HuH-7 (cell line): ENCODE results near the gene PKP1.
A peak's percentile ranks its signal among the peaks of the same experiment; 100 is the strongest.

ENCODE experiments used
- DNase-seq: peaks from one replicate; pipeline ENCODE4 v3.0.0; 2011; ENCODE audit warnings: low spot score

PKP1 gene

DNA sequence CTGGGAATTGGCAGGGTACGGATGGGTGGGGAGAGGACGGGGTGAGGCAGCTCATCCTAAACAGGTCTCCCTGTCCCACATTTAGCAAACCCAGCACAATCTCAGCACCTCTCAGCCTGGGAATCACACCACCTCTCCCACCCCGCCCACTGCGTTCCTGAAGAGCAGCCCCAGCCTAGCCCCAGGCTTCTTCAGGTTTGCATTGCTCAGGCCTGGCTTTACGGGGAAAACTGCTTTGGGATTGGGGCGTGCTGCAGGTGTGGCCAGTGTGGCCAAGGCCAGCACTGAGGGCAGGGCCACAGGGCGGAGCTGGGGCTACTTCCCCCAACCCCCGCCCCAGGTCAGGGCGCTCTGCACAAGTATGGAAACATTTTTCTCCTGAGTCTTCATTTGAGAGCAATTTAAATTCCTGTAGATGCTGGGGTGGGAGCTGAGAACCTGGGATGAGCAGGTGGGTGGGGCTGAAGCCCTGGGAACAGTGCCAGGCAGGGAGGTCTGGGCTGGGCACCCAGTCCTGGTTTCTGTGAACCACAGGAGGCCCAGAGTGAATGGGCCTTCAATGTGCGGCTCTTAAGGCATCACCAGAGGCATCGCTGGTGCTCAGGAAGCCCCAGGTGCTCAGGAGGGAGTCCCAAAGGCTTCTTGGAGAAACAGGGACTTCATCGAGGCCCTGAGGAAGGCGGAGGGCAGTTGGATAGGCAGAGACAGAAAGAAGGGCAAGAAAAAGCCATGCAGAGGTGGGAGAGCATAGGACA, 70.1 kb downstream of the PKP1 start:
- no peak for DNase-seq

DNA sequence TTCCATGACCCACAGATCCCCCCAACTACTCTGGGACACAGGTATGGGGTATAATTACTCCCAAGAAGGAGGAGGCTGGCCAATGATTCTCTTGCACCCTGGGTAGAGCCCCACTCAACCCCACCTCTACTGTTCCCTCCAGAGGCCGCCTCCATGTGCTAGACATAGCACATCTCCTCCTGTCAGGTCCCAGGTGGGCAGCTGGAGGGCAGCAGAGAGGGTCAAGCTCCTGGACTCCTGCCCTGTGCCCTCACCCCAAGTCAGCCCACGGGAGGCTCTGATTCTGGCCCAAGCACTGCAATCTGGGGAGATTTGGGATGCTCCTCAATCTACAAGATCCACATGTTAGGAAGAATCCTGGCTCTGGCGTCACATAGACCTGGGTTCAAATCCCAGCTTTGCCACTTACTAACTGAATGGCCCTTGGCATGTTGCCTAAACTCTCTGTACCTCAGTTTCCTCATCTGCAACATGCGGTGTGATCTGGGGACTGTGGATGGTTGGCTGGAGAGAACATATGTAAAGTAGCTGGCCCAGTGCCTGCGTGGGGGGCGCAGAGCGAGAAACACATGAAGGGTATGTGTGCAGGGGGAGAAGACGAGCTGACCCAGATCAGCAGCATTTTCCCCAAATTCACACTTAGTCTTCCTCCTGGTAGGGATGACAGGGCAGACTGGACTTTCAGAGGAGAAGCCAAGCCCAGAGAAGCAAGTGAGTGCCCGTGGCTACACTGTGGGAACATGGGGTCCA, 71.0 kb downstream of the PKP1 start:
- DNase-seq, result no peak

DNA sequence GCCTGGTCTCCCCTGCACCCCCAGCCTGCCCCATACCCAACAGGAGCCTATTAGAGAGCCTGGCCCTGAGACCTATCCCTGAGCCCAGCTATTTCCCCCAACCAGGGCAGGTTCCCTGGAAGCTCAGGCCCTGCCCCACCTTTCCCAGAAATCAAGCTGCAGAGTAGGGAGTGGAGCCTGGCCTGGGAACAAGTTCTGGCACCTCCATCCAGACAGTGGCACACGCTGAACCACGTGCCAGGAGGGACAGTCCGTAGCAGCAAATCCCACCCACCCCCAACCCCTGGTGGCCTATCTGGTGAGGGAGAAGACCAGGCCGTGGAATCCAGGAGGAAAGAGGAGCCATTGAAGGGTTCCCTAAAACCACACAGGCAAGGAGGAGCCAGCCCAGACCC, 71.6 kb downstream of the PKP1 start:
- no peak for DNase-seq

DNA sequence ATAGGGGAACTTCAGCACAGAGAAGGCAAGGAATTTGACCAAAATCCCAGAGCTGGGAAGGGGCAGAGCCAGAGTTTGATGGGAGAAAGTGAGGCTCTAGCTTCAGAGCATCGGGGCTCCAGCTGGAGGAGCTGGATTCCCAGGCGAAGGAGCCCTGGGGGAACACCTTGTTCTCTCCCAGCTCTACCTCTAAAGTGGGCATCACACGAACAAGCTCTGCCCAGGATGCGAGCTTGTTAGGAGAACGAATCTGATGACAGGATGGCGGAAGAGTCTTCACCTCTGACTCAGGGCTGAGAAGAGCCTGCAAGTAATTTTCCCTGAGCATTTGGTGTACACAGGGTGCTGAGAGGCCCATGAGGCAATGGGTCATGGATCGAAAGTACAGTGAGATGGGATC, 72.2 kb downstream of the PKP1 start:
- no peak for DNase-seq

DNA sequence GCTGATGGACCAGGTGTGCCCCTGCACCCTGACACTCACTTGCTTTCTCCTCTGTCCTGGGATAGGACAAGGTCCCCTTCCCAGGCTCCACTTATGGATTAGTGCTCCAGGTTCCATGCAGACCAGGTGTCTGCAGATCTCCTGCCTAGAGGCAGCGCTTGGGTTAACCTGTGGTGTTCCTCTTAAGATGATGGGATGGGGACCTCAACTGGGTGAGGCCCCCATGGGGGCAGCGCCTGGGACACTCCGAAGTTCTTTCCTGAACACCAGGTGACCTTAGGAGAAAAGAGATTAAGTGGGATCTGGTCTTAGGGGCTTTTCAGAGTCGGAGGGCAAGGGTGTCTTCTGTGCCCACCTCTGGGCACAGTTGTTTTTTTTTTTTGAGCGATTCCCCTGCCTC, 72.9 kb downstream of the PKP1 start:
- no peak for DNase-seq

DNA sequence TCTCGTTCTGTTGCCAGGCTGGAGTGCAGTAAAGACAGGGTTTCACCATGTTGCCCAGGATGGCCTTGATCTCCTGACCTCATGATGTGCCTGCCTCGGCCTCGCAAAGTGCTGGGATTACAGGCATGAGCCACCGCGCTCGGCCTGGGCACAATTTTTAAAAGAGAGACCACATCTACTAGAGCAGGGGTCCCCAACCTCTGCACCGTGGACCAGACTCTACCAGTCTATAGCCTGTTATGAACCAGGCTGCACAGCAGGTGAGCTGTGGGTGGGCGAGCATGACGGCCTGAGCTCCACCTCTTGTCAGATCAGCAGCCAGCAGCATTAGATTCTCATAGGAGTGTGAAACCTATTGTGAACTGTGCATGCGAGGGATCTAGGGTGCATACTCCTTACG, 73.4 kb downstream of the PKP1 start:
- DNase-seq, result no peak

DNA sequence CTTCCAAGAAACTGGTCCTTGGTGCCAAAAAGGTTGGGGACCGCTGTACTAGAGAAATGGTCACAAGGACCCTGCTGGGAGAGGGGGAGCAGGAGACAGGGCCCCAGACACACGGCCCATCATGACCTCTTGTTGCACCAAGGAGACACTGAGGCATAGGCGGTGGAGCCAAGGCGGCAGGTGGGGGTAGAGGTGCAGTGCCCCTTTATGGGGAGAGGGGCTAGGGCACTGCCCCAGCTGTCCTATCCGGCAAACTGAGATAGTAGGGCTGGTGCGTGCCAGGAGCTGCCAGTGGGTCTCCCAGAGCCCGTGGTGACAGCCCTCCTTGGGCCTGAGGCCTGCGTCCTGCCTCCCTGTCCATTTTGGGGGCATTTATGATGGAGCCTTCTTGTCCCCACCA, 73.9 kb downstream of the PKP1 start:
- DNase-seq, result no peak

DNA sequence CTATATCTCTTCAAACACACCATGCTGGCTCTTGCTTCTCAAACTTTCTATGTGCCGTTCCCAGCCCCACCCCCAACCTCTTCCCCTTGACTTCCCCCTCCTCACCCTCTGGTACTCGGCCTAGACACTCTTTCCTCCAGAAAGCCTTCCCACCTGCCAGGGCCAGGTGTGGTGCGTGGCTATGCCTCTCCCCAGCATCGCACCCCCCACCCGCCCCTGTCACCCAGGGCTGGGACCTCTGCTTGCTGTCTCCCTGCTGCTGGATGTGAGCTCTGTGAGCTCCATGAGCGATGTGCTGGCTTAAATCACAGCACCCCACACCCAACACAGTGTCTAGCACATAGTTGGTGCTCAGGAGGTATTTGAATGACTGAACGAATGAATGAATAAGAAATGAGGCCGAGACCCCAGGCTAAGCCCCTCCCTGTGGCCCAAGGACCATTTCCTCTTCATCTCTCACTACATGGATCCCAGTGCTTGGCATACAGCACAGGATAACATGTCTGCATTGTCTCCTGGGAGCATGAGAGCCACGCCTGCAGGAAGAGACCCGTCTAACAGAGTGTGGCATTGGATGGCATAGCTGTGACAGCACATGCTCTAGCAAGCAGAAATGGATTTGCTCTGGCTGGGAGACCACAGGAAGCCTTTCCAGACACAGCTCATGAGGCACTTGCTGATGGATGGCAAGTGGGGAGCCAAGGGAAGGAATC, 74.5 kb downstream of the PKP1 start:
- no peak for DNase-seq

DNA sequence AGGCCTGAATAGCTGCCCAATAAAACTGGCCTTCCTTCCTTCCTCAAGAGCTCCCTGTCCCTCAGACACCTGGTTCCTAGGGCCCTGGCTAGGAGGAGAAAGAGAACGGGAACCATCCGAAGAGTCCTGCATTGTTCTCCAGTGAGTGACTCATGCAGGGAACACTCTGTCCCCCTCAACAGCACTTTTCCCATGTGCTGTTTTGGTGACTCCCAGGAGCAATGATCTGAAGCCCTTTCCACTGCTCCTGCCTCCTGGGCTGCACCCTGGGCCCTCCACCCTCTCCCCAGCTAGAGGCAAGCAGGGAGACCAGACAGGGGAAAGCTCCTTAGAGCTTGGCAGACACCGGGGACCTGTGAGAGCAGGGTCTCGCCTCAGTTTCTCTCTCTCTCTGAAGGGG, 75.3 kb downstream of the PKP1 start:
- DNase-seq, result no peak

DNA sequence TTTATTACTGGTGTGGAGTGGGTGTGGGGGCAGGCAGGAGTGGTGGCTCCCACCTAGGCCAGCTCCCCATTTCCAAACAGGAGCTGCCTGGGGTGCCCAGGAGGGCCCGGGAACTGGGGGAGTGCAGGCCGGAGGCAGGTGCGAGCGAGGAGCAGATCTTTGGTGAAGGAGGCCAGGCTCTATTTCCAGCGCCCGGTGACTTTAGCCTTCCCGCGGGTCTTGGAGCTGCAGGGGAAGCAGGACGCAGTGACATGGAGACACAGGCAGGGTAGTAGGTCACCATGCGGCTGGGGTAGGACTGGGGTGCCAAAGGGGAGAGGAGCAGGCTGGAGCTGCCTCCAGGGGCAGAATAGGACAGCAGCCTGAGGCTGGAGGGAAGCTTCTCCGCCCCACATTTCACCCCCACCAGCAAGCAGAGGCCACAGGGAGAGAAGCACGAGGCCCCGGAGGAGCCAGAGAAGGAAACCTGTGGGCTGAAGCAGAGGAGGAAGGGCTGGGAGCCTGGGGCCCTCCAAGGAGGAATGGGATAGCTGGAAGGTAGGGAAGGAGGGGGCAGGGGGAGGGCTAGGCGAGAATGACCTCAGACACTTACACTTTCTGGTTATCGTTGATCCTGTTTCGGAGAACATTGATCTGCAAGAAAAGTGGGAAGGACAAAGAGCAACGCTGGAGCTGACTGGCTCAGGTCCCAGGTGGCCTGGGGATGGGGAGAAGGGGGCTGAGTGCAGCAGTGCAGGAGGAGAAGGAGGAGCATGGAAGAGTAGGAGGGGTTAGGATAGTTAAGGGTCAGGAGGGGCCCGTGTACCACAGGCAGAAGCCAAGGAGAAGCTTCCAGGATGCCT, 75.9 kb downstream of the PKP1 start:
- no peak for DNase-seq

DNA sequence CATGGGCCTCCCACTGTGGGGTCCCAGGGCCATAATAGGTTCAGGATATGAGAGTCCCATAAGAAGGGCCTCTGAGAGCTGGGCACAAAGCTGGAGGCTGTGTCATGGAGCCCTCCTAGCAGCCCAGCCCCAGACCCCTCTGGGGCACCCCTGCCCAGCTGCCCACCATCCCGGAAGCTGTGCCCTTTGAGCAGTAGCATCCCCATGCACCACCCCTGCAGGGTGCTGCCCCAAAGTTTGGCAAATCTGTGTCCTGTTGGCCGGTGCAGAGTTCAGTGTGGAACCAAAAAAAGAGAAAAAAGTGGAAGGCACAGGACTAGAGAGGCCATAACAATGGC, 76.5 kb downstream of the PKP1 start:
- no peak for DNase-seq

DNA sequence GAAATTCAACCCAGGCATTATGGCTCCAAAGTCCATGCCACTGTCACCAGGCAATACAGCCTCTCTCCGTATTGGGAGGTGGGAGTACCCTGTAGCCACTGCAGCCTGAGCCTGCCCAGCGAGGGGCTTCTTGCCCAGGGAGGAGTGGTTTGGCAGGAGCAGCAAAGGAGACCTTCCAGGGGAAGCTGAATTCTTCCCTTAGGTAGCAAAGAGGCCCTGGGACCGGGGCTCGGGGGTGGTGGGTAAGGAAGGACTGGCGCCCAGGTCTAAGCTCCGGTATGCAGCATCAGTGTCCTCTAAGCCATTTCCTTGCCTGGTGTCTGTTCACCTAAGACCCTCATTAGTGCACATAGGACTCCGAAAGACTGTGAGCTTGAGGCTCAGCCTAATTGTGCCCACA, 77.2 kb downstream of the PKP1 start:
- DNase-seq, result no peak

DNA sequence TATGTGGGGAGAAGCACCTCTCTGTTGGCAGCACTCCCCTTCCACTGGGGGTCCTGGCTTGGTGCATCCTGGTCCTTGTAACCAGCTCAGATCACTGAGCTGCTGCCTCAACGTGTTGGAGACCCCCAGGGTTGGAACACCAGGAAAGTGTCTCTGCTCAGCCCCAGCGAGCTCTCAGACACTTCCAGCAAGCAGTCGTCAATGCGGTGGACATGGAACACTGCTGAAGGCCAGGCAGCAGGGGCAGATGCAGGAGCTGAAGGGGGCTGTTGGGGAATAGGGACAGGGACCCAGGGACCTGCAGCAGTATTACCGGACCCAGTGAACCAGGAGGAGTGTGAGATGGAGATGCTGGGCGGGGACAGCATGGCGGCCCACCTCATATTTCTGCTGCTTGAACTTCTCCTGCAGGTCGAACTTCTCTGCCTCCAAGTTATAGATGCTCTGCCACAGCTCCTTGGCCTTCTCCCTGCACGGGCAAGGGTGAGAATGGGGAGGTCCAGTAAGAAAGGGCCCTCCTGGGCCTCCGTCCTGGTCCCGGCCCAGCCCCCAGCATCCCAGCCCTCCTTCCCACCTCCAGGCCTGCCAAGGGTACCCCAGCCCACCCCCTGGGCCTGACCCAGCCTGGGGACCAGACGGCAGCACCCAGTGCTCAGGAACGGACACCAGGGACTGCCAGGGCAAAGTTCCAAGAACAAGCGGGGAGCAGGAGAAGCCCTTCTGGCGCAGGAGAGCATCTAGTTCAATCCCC, 77.8 kb downstream of the PKP1 start:
- no peak for DNase-seq

DNA sequence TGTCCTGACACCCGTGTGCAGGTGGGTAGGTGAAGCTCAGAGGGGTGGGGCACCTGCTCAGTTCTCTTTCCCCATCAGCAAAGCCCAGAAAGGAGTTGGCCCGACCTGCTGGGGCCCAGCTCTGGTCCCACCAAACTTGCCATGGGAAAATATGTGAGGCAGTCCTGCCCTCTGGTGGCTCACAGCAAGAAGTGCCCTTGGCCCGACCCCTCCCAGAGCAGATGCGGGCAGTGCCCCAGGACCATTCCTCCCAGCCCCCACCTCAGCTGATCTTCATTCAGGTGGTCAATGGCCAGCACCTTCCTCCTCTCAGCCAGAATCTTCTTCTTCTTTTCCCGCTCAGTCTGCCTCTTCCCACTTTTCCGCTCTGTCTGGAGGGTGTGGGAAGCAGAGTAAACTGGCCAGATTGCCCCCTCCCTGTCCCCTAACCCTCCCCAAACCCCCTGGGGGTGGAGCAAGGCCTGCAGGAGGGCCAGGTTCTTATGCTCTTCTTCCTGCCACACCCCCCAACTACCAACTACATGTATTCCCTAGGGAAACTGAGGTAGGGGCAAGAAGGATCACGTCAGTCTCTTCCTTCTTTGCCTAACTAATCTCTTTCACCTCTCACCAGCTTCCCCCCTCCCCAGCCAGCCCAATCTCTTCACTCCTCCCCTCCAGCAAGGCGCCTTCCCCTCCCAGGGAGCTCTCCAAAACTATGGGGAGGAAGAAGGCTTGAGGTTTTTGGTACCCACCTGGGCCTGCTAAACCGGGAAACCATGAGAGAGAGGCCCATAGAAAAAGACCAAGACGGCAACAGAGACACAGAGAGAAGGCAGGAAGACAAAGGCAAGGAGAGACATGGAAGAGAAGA, 78.6 kb downstream of the PKP1 start:
- DNase-seq, result peak; percentile 79

DNA sequence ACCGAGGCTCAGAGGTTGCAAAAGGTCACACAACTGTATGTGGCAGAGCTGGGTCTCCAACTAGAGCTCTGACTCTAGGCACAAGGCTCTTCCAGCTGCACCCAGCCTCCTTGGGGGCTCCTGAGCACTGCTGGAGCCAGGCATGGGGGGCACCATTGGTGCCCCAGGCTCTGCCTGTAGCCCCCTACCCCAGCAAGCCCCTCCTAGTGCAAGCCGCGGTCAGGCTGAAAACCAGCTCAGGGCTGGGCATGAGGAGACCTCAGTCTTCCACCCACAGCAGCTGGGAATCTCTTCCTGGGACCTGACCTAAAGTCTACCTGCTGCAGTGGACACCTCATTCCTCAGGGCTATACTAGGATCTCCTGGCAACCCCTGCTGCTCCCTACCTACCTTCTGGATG, 79.6 kb downstream of the PKP1 start:
- DNase-seq, result no peak

DNA sequence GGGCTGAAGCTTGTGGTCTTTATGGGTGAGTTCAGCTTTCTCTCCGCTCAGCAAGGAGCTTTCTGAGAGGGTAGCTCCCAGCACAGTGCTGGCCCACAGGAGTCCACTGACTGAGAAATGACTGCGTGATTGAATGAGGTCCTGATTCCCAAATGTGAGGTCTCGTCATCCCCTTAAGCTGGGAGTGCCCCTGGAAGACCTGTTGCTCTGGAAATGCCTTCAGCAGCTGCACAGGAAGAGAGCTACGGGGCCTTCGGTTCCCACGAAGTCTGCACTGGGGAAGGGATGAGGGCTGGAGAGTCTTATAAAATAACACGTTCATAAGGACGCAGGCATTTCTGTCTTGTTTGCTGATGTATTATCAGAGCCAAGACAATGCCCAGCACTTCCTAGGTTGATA, 80.2 kb downstream of the PKP1 start:
- DNase-seq, result no peak

DNA sequence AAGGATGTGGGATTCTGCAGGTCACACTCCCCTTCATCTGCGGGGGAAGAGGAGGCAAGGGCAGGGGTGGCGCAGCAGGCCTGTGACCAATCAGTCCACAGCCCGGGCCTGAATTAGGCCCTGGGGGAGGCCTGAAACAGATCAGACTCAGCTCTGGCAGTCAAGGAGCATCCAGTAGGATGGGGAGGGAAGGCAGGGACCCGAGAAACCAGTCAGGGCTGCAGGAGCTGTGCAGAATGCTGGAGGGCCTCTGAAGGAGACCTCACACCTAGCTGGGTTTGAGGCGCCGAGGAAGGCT, 81.5 kb downstream of the PKP1 start:
- DNase-seq, result no peak

DNA sequence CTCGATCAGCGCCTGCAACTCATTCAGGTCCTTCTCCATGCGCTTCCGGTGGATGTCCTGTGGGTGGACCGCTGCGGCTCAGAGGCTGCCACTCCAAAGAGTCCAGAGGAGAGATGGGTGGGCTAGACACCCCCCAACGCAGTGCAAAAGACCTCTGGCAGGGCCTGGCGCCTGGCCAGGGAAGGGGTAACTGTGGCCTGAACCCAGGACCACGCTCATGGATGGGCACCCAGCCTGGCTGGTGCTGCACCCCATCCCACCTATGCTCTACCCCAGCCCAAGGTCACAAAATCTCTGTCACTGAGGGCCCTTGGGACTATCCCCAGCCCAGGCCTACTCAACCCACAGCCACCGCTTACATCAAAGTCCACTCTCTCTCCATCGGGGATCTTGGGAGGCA, 81.9 kb downstream of the PKP1 start:
- DNase-seq, result no peak

DNA sequence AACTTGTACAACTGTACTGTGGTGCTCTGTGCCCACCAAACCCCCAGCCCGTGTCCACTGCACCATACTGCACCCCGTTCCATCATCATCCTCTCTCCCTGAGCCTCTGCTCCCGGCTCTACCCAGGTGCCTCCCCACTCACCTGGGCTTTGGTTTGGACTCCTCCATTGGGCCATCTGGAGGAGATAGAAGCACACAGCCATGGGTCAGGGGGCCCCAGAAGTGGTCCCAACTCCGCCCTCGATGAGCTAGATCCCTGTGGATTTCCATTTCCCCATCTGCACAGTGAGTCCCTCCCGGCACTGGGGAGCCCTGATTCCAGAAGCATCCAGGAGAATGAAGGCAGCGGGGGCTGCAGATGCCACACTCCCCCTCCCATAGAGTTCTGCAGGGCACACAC, 83.4 kb downstream of the PKP1 start:
- no peak for DNase-seq

DNA sequence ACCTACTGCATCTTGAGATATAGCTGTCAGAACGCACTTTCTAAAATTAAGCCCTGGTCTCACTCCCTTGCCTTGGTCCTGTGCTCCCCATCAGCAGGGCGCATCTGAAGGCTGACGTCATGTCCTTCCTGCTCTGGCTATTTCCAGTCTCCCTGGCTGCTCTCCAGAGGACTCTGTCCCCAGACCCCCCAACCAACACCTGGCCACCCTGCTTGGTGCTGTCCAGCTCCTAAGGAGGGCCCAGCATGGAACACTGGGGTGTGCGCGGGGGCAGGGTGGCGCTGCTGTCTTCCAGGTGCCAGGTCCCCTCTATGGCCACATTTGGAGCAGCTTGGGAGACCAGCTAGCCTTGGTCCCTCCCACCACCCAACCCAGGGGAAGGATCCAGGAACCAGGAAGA, 85.9 kb downstream of the PKP1 start:
- DNase-seq, result no peak

DNA sequence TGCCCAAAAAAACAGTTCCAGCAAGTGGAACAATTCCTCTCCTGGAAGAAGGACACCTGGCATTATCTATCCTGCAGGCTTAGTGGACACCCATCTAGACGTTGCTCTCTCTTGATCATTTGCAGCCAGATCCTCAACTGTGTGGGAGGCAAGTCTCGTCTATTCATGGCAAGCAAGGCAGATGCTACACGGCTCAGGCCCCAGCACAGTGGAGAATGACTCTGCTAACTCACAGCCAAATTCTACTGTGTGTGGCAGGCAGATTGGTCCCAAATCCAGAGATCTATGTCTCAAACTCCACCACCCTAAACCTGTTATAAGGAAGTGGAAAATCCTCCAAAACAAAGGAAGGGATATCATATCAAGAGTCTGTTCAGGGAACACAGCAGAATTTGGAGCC, 87.2 kb downstream of the PKP1 start:
- no peak for DNase-seq
